NCI-H460 (cell line): Measurements from ENCODE around the gene EXO1. TPM values are rescaled to one million over a fixed set of nuclear protein-coding genes. Genes with fewer than 3 reads are reported as not detected.
A peak's percentile ranks its signal among the peaks of the same experiment; 100 is the strongest.
"Not testable (repeated sequence)": the region's sequence is repeated elsewhere in the genome, so short reads cannot be mapped to it uniquely, and the experiment has no call there.

Experiments used
- DNase-seq: peaks from one replicate; pipeline ENCODE4 v3.0.0-alpha.2; 2016; ENCODE audit warnings: low read depth; ENCODE audit errors: extremely low read depth
- total RNA-seq: library from RNA; depleted of rRNA; stranded (reverse); fragments of >200 nt; shearing (Covaris generic); gene quantifications from 2 replicates; pipeline ENCODE4 v1.2.3, GENCODE V29; 2014

EXO1 gene
- total RNA-seq, 1 experiment from 2014 or later: 123 TPM

DNA sequence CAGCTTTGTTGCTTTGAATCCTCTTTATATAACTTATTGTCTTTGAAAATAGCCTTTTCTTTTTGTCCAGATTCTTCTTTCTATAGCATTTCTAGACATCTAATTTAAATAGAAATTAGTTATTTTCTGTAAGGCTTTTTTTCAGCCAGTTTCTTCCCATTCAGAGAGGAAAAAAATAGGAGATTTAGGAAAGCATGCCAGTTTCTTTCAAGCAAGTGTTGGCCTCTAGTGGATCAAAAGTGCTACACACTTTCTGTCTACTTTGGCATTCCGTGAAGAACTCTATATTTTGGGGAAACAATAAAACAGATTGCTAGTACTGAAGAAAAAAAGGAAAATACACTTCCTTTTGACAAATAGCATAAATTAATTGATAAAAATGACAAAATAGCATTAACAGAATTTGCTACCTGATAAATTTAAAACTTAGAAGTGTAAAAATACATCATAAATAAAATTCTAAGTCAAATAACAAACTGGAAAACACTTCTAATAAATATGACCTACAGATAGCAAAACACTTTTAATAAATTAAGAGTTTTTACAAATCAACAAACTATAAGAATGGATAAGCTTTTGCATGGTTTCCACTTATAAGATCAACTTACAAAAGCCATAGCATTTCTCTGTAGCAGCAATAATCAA, 13.1 kb upstream of the EXO1 start:
- DNase-seq: peak; percentile 82

DNA sequence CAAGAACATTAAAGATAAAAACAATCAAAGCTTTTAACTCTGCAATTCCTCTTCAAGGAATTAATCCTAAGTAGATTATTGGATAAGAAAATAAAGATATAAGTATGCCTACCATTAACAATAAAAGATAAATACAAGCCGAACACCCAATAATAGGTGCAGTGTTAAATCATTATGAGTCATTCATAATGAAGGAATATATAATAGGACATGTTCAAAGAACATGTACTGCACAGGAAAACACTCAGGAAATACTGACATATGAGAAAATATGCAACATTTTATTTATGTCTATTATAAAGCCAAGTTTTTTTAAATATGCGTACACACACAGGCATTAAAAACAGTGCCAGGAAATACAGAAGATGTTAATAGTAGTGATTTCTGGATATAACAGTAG, 11.1 kb upstream of the EXO1 start:
- DNase-seq: peak; percentile 36

DNA sequence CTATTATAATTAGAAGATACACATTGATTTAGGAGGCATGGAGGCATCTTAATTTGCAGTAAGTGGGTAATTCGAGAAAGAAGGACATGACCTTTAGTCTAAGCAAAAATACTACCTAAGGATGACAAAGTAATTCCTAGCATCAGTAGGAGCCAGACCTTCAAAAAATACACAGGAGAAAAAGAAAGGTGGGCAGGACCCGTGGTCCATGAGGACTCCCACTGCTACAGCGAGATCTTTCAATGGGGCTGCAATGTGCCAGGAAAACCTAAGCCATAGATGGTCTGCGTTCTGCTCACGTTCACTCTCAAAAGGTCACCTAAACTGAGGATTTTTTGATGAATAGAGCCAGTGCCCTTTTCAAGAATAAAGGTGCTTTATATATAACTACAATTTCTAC, 10.6 kb upstream of the EXO1 start:
- peak; percentile 70 for DNase-seq

DNA sequence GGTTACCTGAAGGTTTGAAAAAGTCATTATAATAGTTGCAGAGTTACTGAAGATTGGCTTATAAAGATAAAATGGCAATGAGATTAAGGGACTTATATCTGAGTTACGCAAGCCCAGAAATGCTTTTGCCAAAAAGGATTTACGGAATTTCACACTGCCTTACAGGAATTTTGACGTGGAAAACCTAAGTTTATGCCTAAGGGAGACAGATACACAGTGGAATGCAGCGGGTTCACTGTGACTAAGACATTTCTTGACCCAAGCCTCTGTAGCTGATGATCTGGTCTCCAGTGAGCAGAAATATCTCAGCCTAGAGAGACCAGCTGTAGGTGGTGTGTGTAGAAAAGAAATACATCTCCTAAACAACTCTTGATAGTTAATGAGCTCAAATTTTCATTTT, 10.1 kb upstream of the EXO1 start:
- peak; percentile 99 for DNase-seq

DNA sequence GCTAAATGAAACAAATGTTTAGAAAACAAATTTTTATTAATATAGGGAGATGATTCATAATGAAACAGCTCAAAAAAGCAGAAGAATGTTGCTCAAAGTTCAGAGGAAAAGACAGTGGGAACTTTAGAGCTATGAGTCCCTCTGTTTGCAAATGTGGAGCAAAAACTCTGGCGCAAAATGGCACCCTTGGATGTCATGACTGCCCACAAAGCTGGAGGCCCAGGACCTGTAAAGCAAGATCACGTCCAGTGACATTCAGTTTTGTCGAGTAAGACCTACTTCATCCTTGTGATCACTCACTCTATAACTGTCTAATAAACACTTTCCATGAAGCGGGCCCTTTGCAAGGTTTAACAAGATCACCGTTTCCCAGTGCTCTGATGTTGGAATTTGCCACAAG, 9.1 kb upstream of the EXO1 start:
- DNase-seq: no peak

DNA sequence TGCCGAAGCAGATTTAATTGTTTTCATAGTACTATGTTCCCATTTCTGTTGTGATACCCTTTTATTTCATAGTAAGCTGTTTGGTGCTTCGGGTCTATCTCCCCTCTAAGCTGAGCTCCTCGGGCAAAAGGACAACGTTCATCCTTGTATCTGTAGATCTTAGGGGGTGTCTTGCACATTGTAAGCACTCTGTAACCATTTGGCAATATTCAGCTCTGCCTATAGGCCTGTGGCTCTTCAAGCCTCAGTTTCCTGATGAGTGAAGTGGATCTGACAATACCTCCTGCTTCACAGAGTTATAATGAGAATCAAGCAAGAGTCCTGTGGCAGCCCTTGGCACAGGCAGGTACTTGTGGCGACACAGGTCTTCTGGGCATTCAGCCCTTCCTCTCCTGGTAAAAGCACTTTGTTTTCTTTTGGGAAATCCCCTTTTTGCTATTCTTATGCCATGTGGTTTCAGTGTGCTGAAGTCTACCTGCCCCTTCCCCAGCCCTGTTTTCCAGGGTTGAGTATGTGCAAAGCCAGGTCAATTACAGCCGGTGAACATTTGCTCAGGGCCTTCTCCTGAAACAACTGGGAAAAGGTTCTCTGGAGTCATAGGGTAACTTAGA, 8.5 kb upstream of the EXO1 start:
- DNase-seq: no peak

DNA sequence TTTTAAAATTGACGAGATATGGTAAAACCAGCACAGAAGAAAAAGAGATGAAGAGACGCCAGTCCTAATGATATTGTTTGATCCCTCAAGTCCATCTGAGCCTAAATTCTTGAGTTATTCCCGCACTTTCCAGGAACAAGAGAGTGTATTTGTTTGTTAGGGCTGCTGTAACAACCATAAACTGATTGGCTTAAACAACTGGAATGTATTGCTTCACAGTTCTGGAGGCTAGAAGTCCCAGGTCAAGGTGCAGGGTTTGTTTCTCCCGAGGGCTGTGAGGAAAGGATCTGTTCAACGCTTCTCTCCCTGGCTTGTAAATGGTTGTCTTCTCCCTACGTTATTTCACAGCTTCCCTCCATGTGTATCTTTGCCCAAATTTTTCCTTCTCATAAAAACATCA, 7.8 kb upstream of the EXO1 start:
- DNase-seq: no peak

DNA sequence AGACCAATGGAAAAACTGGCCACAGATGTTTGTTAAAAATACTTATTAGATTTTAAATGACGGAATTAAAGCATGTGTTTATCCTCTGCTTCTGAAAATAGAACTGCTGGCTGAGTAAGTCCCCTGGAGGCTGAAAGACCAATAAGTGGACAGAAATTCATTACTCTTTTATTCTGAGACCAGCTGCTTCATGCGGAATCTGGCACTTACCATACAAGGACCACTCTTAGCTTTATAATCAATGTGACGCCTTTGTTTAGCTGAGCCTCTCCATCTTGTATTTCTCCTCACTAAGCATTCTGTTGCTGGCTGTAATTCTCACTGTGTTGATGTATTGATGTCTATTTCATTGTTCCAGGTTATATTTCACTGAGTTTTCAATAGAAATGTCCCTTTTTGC, 6.3 kb upstream of the EXO1 start:
- DNase-seq: no peak

DNA sequence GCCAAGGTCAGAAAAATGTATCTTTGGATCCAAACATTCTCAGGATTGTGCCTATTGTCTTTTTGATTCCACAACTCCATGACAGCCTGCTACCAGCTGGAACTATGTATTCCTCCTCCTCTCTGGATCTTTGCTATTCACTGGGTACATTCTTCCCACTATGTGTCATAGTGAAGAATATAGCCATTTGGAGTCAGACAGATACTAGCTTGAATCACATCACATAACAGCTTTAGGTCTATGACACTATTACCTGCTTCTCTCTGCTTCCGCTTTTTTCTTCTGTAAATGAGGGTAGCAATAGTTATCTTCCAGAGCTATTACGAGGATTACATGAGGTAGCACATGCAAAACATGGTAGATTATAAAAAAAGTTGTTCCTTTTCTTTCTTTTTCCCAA, 5.4 kb upstream of the EXO1 start:
- DNase-seq: no peak

DNA sequence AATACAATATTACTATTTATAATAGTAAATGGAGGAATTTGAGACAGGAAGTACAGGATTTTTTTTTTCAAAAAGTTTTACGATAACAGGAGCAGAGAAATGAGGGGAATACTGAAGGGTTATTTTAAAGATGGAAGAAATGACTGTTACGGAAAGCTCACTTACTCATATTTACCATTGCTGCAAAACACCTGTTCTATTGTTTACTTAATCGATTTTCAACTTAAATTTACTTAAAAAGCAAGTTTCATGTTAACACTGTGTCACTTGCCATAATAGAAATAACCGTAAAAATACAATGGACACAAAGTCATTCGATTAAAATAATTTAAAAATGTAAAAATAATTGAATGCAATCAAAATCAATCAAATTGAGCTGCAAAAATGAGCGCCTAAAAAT, 3.4 kb upstream of the EXO1 start:
- no peak for DNase-seq

DNA sequence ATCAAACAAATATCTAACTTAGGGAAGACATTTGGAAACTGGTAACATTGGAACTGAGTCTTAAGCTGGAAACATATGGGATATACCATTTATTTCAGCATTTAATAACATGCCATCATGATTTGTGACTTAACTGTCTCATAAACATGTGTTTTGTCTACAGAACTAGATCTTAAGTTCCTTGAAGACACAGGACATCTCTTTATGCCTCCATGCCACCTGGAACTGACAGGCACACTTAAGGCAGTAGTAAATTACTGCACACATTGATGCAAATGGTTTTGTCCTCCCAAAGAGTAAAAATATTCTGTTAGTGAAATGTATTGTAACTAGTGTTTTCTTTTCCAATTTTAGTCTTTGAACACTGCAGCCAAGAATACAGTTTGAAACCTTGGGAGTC, 1.6 kb upstream of the EXO1 start:
- DNase-seq: no peak

DNA sequence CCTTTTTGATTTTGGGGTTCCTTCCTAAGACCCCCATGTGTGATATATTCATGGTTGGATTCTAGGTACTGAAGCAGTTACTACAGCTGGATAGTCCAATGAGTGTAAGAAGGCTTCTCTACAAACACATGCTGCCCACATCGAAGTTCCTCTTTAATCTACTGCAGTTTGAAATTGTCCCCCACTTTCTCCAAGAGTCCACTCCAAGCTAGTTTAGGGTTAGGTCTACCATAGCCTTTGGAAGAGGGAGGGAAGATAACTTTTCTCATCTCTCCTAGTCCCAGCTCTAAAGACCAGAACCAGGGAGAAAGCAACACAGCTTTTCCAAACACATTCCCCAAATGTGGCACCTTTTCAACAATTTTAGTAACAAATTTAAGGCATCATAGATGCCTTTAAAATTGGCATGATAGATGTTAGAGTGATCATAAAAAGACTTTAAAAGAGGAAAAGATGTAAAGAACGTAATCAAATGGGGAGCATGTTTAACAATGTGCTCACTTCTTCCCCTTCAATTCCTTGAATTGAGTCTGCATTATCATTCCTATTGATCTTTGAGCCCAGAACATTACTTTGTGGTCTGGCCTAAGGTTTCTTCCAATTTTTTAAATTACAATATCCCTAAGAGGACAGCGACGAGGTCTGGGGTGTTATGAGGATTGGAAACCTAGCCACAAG, 1.0 kb upstream of the EXO1 start:
- DNase-seq: no peak

DNA sequence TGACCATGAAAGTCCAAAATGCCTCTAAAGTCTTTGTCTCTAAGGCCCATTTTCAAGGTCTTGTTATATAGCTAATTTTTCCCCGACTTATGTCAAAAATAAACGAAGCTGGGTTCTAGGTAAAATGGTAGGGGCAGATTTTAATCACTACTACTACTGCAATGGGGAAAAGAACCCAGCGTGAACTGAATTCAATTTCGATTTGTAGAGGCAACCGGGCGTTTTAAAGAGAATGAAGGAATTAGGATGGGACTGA, 536 bp upstream of the EXO1 start:
- DNase-seq: no peak

DNA sequence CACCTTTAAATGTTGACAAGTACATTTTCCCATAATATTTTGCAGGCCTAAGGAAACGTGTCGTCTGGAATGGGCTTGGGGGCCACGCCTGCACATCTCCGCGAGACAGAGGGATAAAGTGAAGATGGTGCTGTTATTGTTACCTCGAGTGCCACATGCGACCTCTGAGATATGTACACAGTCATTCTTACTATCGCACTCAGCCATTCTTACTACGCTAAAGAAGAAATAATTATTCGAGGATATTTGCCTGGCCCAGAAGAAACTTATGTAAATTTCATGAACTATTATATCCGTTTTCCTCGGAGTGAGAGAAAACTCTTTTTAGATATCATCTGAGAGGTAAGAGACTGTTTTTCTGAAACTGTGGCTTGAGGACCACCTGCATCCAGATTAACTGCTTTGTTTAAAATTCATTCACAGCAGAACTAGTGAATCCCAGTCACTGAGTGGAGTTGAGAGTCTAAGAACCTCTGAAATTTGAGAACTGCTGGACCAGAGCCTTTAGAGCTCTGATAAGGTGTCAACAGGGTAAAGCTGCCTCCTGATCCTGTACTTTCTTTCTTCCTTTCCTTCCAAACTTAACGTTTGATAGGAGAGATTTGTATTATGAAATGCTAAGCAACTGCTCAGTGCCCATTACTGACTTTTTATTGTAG, 811 bp downstream of the EXO1 start:
- peak; percentile 36 for DNase-seq

DNA sequence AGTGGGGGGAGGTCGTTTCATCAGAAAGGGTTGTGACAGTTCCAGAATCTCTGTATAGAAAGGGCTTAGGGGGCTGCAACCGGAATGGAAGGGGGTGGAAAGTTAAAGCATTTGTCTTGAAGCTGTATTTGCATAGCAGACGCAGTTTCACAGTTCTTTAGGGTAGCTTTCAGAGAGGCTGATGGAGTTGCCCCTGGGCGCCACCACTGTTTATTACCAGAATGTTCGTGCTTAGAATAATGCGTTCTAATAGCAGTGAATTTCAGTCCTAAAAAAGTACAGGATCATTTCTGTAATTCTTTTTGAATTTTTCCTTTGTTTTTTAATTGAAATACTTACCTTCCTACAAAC, 1.3 kb downstream of the EXO1 start:
- no peak for DNase-seq

DNA sequence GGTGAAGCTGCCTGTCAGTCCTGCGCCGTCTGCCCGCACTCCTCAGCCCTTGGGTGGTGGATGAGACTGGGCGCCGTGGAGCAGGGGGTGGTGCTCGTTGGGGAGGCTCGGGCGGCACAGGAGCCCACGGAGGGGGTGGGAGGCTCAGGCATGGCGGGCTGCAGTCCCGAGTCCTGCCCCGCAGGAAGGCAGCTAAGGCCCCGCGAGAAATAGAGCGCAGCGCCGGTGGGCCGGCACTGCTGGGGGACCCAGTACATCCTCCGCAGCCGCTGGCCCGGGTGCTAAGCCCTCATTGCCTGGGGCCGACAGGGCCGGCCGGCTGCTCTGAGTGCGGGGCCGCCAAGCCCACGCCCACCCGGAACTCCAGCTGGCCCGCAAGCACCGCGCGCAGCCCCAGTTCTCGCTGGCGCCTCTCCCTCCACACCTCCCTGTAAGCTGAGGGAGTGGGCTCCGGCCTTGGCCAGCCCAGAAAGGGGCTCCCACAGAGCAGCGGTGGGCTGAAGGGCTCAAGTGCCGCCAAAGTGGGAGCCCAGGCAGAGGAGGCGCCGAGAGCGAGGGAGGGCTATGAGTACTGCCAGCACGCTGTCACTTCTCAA, 7.6 kb downstream of the EXO1 start:
- DNase-seq: not testable (repeated sequence)

DNA sequence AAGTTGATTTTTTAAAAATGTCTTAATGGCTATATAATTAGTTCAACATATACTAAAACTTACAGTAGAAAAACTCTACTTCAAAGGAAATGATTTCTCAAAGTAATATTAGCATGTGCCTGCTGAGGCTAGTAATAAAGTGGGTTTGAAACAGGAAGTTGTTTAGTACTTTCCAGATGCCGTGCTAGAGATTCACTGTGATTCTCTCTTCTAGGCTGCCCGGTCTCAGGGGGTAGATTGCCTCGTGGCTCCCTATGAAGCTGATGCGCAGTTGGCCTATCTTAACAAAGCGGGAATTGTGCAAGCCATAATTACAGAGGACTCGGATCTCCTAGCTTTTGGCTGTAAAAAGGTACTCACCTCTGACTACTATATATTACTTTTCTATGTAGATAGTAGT, 9.1 kb downstream of the EXO1 start:
- peak; percentile 67 for DNase-seq

DNA sequence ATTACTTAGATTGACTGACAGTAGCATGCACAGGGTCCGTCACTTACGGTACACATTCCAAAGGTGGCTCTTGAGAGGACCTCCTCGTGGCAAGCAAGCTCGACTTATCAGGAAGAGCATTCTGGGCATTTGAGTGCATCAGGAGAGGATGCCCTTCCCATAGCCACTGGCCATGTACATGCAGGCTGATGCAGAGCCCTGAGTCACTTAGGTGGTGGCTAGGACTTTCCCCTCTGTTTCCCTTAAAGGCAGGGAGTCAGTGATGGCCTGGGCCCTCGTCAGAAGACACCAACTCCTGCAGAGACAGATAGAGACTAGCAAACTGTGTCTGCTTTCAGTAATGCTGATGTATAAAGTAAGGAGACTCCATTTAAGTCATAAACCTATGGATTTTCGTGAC, 12.9 kb downstream of the EXO1 start:
- no peak for DNase-seq

DNA sequence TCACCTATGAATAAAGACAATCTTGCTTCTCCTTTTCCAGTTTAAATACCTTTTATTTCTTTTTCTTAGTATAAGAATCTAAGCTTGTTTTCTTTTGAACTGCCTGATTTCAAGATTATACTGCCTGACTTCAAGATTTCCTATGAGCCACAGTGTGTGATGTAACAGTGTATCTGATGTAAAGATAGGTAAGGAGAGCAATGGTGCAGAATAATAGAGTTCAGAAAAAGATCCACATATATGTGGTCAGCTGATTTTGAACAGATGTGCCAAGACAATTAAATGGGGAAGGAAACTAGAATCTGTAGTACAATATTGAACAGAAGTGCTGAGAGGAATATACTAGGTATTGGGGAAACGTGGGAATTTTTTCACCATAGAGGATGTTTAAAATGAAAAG, 21.0 kb downstream of the EXO1 start:
- peak; percentile 31 for DNase-seq

DNA sequence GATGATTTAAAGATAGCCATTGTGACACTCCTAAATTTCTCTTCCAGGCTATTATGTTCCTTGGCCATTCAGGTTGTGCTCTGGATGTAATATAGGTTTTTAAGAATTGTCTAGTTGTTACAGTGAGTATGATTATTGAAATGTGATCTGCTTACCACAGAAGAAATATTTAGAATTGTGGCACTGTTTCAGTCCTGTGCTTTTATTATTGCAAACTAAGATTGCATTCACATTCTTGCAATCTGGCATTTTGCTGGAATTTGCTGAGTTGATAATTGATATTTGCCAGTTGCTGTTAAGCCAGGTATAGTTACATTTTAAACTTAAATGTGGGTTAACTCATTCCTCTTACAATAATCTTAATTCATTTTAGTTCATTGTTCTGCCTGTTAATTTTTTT, 22.3 kb downstream of the EXO1 start:
- DNase-seq: no peak

DNA sequence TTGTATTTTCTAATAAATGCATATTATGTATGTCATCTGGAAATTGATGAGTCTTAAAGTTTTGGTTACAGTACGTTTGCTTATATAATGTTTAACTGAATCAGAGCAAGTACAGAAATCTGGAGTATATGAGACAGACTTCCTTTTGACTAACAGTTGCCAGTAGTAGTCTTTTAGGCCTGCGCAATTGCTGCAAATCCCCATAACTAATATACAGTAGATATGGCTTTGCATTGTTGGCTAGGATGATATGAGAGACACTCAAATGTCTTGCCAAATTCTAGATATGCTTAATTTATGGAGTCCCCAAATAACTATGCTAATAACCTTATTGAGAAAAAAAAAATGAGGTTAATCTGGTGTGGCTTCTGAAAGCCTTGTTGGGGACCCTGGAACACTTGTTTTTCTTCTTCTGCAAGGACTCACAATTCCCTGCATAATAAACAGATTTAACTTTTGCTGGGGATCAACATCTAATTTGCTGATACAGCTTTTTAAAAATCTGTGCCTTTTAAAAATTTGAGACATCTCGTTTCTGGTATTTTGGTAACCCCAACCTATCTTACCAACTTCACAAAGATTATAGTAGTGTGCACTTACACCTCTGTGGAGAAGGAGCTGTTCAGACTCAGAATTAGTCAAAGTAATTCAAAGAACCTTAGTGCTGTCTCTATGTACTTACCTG, 22.9 kb downstream of the EXO1 start:
- DNase-seq: no peak
